Motor neuron (in vitro differentiated cells): Measurements from ENCODE around the gene FIBCD1. TPM values are rescaled to one million over a fixed set of nuclear protein-coding genes. Genes with fewer than 3 reads are reported as not detected.

Experiments used
- total RNA-seq, 8 experiments: library from RNA; unstranded; fragments of 300-600 nt; gene quantifications; 2 replicates each; pipeline versions ENCODE4 v1.2.3 to v1.2.4, GENCODE V29; 2022

FIBCD1 gene
- total RNA-seq, 8 experiments from 2014 or later = 0.40 to 2.4 (median 0.54) TPM

Other genes starting within 250 kb of the FIBCD1 start
- 10 to 100 TPM; 18.5 to 59.3 (median 28.7) TPM for gene EXOSC2, start 245.5 kb downstream of the FIBCD1 start, total RNA-seq
- gene ABL1, start 104.0 kb downstream of the FIBCD1 start, total RNA-seq = 10 to 100 TPM; 20.7 to 68.1 (median 33.2) TPM
- gene QRFP, start 42.4 kb downstream of the FIBCD1 start, total RNA-seq = 1 to 10 TPM in 3 of 8 experiments, under 1 TPM in 5; 0.33 to 3.0 (median 0.66) TPM
- gene LAMC3, start 69.9 kb upstream of the FIBCD1 start, total RNA-seq = 10 to 100 TPM in 1 of 8 experiments, under 1 TPM in 6, not detected in 1; 0.05 to 96.7 (median 0.35) TPM
- 10 to 100 TPM in 1 of 8 experiments, 1 to 10 TPM in 7; 1.2 to 24.5 (median 5.1) TPM for gene AIF1L, start 157.3 kb upstream of the FIBCD1 start, total RNA-seq
- 10 to 100 TPM; 11.4 to 43.1 (median 18.4) TPM for gene NUP214, start 186.3 kb upstream of the FIBCD1 start, total RNA-seq